ENCODE data around the gene SERTAD2. TPM values are rescaled to one million over a fixed set of nuclear protein-coding genes. Genes with fewer than 3 reads are reported as not detected.

Gene SERTAD2
- total RNA-seq, 2 donors from 2014 or later, result 15.3 to 26.0 TPM

DNA sequence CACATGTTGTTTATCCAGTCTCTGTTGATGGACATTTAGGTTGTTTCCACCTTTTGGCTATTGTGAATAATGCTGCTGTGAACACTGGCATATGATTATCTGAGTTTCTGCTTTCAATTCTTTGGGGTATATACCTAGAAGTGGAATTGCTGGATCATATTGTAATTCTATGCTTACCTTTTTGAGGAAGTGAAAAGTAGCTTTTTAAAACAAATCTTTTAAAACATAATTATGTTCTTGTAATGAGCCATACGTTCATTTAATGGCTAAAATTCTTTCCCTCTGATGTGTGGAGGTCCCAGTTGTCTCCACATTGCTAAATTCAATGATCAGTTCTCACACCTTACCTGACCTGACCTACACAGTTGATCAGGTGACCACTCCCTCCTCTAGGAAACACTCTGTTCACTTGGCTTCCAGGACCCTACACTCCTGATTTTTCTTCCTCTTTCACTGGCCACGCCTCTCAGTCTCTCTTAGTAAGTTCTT, 27.8 kb upstream of the SERTAD2 start:
- H3K9me3 ChIP-seq, result no peaks in the 10 kb centered on the region
- no peaks in the 10 kb centered on the region for H3K36me3 ChIP-seq
- WGBS, result 91% methylated on average over 2 of the region's 2 CpGs
- no peak overlapping the region for H3K27ac ChIP-seq
- intact Hi-C loops (cut with DNase I), result no loop called here
- DNase-seq (ENCODE audit: low spot score), result no peak
- H3K4me3 ChIP-seq, result no peak overlapping the region
- no peaks in the 10 kb centered on the region for H3K4me1 ChIP-seq (replicated peaks)
- no peaks in the 10 kb centered on the region for H3K27me3 ChIP-seq (replicated peaks; ENCODE audit: insufficient read depth)
- TF ChIP-seq POLR2AphosphoS5 (IDR thresholded peaks at IDR 0.05) (no peak), POLR2A (IDR thresholded peaks at IDR 0.05) (no peak)
- TF ChIP-seq, protein P1, sequence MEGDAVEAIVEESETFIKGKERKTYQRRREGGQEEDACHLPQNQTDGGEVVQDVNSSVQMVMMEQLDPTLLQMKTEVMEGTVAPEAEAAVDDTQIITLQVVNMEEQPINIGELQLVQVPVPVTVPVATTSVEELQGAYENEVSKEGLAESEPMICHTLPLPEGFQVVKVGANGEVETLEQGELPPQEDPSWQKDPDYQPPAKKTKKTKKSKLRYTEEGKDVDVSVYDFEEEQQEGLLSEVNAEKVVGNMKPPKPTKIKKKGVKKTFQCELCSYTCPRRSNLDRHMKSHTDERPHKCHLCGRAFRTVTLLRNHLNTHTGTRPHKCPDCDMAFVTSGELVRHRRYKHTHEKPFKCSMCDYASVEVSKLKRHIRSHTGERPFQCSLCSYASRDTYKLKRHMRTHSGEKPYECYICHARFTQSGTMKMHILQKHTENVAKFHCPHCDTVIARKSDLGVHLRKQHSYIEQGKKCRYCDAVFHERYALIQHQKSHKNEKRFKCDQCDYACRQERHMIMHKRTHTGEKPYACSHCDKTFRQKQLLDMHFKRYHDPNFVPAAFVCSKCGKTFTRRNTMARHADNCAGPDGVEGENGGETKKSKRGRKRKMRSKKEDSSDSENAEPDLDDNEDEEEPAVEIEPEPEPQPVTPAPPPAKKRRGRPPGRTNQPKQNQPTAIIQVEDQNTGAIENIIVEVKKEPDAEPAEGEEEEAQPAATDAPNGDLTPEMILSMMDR (IDR thresholded peaks at IDR 0.05), result no peak

DNA sequence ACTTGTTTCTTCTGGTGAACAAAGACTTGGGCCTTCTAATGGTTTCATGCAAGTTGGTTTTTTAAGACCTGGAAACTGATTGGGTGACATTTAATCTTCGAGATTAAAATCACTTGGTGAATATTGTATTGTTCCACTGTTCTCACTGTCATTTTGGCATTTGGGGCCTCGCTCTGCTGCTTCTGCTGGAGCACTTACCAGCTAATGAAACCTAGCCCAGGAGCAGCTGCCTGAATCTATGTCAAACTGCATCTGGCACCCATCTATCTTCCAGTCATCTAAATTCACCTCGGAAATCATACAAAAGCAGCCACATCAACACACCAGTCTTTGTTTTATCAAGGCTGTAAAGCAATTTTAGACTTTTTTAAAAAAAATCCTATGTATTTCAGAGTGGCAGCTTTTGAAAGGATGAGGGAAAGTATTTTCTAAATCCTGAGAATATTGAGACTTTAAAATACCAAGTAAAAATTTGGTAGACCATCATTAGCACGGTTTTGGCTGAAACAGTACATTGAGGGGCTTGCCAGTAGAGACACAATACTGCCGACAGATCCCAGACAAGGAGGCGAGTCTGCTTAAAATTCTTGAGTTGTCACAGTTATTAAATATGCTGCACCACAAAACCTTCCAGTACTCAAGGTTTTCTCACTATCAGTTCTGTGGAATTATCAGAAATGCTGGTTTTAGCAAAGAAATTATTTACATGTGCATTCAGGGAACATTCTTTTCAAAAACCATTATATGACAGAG, 26.1 kb upstream of the SERTAD2 start:
- Histone ChIP-seq H3K4me3 (no peak overlapping the region), H3K36me3 (no peaks in the 10 kb centered on the region), H3K27ac (no peak overlapping the region), H3K9me3 (no peaks in the 10 kb centered on the region), H3K27me3 (replicated peaks; ENCODE audit: insufficient read depth) (no peaks in the 10 kb centered on the region), H3K4me1 (replicated peaks) (no peaks in the 10 kb centered on the region)
- TF ChIP-seq POLR2AphosphoS5 (IDR thresholded peaks at IDR 0.05) (no peak), POLR2A (IDR thresholded peaks at IDR 0.05) (no peak)
- TF ChIP-seq, protein P1 (IDR thresholded peaks at IDR 0.05), result no peak
- no peak for DNase-seq (ENCODE audit: low spot score)
- intact Hi-C loops (cut with DNase I), result no loop called here
- 45% methylated on average over 6 of the region's 6 CpGs for WGBS

- 24% methylated on average over 3 of the region's 3 CpGs for WGBS
- intact Hi-C loops (cut with DNase I), result no loop called here
- TF ChIP-seq POLR2AphosphoS5 (IDR thresholded peaks at IDR 0.05) (no peak), POLR2A (IDR thresholded peaks at IDR 0.05) (no peak)
Observed at GRCh38 chr2:64678771-64679590, 25.3 kb upstream of the SERTAD2 start.

GRCh38 chr2:64677530-64677929, 23.8 kb upstream of the SERTAD2 start:
- no peak overlapping the region for H3K4me3 ChIP-seq
- no peaks in the 10 kb centered on the region for H3K36me3 ChIP-seq
- 99% methylated on average over 3 of the region's 3 CpGs for WGBS
- intact Hi-C loops (cut with DNase I), result no loop called here
- no peaks in the 10 kb centered on the region for H3K4me1 ChIP-seq (replicated peaks)
- TF ChIP-seq POLR2A (IDR thresholded peaks at IDR 0.05) (no peak), POLR2AphosphoS5 (IDR thresholded peaks at IDR 0.05) (no peak)
- TF ChIP-seq, protein P1 (IDR thresholded peaks at IDR 0.05), result no peak
- no peak overlapping the region for H3K27ac ChIP-seq
- no peaks in the 10 kb centered on the region for H3K27me3 ChIP-seq (replicated peaks; ENCODE audit: insufficient read depth)
- no peaks in the 10 kb centered on the region for H3K9me3 ChIP-seq
- no peak for DNase-seq (ENCODE audit: low spot score)

More at GRCh38 chr2:64678771-64679590, 25.3 kb upstream of the SERTAD2 start:
- Histone ChIP-seq H3K4me3 (no peak overlapping the region), H3K4me1 (replicated peaks) (no peaks in the 10 kb centered on the region), H3K27ac (no peak overlapping the region), H3K36me3 (no peaks in the 10 kb centered on the region), H3K27me3 (replicated peaks; ENCODE audit: insufficient read depth) (no peaks in the 10 kb centered on the region), H3K9me3 (no peaks in the 10 kb centered on the region)
- DNase-seq (ENCODE audit: low spot score), result no peak

GRCh38 chr2:64675860-64676259, 22.1 kb upstream of the SERTAD2 start:
- DNase-seq (ENCODE audit: low spot score), result no peak
- no peaks in the 10 kb centered on the region for H3K4me1 ChIP-seq (replicated peaks)
- no peak for TF ChIP-seq POLR2A (IDR thresholded peaks at IDR 0.05)
- TF ChIP-seq, protein P1 (IDR thresholded peaks at IDR 0.05), result no peak
- no peak for TF ChIP-seq POLR2AphosphoS5 (IDR thresholded peaks at IDR 0.05)
- no peak overlapping the region for H3K4me3 ChIP-seq
- no peaks in the 10 kb centered on the region for H3K36me3 ChIP-seq
- WGBS, result 85% methylated on average over 5 of the region's 5 CpGs
- no peak overlapping the region for H3K27ac ChIP-seq
- H3K27me3 ChIP-seq (replicated peaks; ENCODE audit: insufficient read depth), result no peaks in the 10 kb centered on the region
- intact Hi-C loops (cut with DNase I), result no loop called here
- H3K9me3 ChIP-seq, result no peaks in the 10 kb centered on the region
